Immature natural killer cell (primary cell): ENCODE data around the gene FNDC3B. TPM values are rescaled to one million over a fixed set of nuclear protein-coding genes. Genes with fewer than 3 reads are reported as not detected.

Experiments used
- DNase-seq, 3 donors: peaks; one replicate each; pipeline ENCODE4 v3.0.0; 2022; ENCODE audit warnings: mixed read lengths in 1 of 3
- H3K27ac Mint-ChIP-seq, 6 donors: one replicate each; pipeline ENCODE4 v1.8.0; 2020; ENCODE audit warnings: mixed read lengths in 6 of 6, mild to moderate bottlenecking in 5 of 6, inconsistent platforms in 4 of 6, moderate library complexity in 3 of 6
- H3K27me3 Mint-ChIP-seq, 3 donors: one replicate each; pipeline ENCODE4 v1.8.0; 2020 to 2021; ENCODE audit warnings: low read depth in 3 of 3, mild to moderate bottlenecking in 3 of 3, mixed read lengths in 3 of 3, moderate library complexity in 3 of 3, inconsistent platforms in 1 of 3
- H3K36me3 Mint-ChIP-seq, 3 donors: one replicate each; pipeline ENCODE4 v1.8.0; 2020; ENCODE audit warnings: mixed read lengths in 3 of 3, inconsistent platforms in 2 of 3, mild to moderate bottlenecking in 2 of 3
- H3K4me1 Mint-ChIP-seq, 2 donors: one replicate each; pipeline ENCODE4 v1.8.0; 2020; ENCODE audit warnings: inconsistent platforms in 2 of 2, mild to moderate bottlenecking in 2 of 2, mixed read lengths in 2 of 2, moderate library complexity in 1 of 2
- H3K4me3 Mint-ChIP-seq, 5 donors: one replicate each; pipeline ENCODE4 v1.8.0; 2020; ENCODE audit warnings: mild to moderate bottlenecking in 5 of 5, mixed read lengths in 5 of 5, inconsistent platforms in 3 of 5, moderate library complexity in 3 of 5
- H3K9me3 Mint-ChIP-seq, 6 donors: one replicate each; pipeline ENCODE4 v1.8.0; 2020; ENCODE audit warnings: mild to moderate bottlenecking in 6 of 6, mixed read lengths in 6 of 6, inconsistent platforms in 4 of 6, moderate library complexity in 3 of 6
- polyA plus RNA-seq, 3 donors: library from polyadenylated mRNA; unstranded; fragments of 300-500 nt; fragmentation: Illumina TruSeq; gene quantifications; one replicate each; pipeline ENCODE4 v1.2.3, GENCODE V29; 2021

The FNDC3B gene
- polyA plus RNA-seq, 3 donors from 2014 or later = 19.7 to 46.1 (median 24.4) TPM

DNA sequence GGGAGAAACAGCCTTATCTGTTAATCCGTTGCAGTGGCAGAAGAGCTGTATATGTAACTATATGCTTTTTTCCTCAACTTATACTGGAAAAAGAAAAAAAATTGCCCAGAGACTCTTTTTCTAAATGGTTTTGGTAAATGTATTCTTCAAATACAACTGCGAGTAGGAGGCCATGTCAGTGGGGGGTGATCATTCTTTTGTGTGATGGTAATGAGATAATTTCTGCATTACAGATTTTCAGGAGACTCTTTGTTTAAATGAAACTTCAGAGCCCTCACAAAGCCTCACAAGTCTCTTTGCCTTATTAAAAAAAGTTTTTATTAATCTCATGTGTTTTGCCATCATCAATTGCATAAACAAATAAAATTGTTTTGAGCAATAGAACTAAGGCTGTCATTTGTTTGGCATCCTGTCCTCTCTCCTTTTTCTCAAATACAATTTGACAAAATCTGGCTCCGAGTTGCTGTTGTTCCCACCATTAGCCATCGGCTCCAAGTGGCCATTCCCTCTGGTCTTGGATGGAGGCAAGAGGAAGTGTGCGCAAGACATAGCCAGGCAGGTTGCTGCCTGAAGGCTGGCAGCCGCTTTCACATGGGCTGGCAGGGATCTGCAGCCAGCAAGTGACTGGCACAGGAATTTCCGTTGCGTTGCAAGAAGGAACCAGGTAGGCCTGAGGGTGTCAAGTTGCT lies 116.7 kb downstream of the FNDC3B start:
- Mint-ChIP-seq H3K9me3 (no peaks in the 10 kb centered on the region), H3K27me3 (peaks cover 0 to 7% (median 2%) of the 10 kb centered on the region in 3 donors), H3K4me3 (peak overlapping the region in 2 of 5 donors; percentile 10 to 25), H3K36me3 (peaks cover 0 to 4% (median 3%) of the 10 kb centered on the region in 3 donors), H3K27ac (peak overlapping the region; percentile 48 to 97 (median 84)), H3K4me1 (peaks cover 86 to 95% of the 10 kb centered on the region in 2 donors)
- DNase-seq = no peak

DNA sequence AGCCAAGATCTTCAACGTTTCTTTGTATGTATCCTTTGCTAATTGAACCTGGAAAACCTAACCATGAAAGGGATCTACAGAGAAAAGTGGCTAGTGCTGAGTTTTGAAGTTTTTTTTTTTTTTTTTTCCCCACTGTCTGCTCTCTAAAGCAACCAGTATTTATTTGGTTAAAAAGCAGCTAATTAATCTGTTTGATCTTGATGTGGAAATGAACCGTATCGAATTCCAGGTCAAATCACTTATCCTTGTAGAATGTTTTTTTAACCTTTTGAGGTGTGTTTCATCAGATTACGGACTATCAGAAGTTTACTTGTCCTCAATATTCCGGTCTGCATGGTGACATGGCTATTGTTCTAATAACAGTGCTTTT lies 117.2 kb downstream of the FNDC3B start:
- no peaks in the 10 kb centered on the region for H3K9me3 Mint-ChIP-seq
- peaks cover 86 to 95% of the 10 kb centered on the region in 2 donors for H3K4me1 Mint-ChIP-seq
- H3K27ac Mint-ChIP-seq = peak overlapping the region; percentile 29 to 97 (median 74)
- H3K36me3 Mint-ChIP-seq = peaks cover 0 to 4% (median 3%) of the 10 kb centered on the region in 3 donors
- H3K27me3 Mint-ChIP-seq = peaks cover 0 to 7% (median 2%) of the 10 kb centered on the region in 3 donors
- H3K4me3 Mint-ChIP-seq = peak overlapping the region in 1 of 5 donors; percentile 10
- no peak for DNase-seq

DNA sequence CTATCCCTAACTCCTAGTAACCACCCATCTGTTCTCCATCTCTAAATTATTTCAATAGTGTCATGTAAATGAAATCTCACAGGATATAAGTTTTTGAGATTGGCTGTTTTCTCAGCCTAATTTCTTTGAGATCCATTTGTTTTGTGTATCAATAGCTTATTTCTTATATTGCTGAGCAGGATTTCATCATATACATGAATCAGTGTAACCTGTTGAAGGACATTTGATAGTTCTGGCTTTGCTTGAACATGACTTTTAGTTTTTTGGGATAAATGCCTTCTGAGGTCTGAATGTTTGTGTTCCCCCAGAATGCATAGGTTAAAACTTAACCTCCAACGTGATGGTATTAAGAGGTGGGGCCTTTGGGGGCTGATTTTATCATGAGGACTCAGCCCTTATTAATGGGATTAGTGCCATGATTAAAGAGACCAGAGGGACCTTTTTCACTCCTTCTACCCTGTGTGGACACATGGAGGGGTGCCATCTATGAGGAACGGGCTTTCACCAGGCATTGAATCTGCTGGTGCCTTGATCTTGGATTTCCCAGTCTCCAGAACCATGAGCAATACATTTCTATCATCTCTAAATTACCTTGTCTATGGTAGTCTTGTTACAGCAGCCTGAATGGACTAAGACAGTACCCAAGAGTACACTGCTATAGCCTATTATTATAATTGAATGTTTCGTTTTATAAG lies 118.3 kb downstream of the FNDC3B start:
- no peak for DNase-seq
- no peak overlapping the region for H3K4me3 Mint-ChIP-seq
- H3K9me3 Mint-ChIP-seq = no peaks in the 10 kb centered on the region
- peaks cover 85 to 95% of the 10 kb centered on the region in 2 donors for H3K4me1 Mint-ChIP-seq
- peaks cover 0 to 7% (median 2%) of the 10 kb centered on the region in 3 donors for H3K27me3 Mint-ChIP-seq
- peak overlapping the region in 3 of 6 donors; percentile 18 to 66 (median 48) for H3K27ac Mint-ChIP-seq
- peaks cover 0 to 4% (median 3%) of the 10 kb centered on the region in 3 donors for H3K36me3 Mint-ChIP-seq

DNA sequence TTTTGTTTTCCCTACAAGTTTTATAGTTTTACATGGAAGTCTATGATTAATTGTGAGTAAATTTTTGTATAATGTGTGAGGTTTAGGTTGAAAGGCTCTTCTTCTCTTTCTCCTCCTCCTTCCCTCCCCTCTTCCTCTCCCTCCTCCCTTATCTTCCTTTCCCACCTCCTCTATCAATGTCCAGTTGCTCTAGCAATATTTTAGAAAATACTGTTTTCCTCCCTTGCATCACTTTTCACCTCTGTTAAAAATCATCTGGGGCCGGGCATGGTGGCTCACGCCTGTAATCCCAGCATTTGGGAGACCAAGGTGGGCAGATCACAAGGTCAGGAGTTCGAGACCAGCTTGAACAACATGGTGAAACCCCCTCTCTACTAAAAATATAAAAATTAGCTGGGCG lies 119.4 kb downstream of the FNDC3B start:
- no peak overlapping the region for H3K4me3 Mint-ChIP-seq
- peaks cover 0 to 2% (median 0%) of the 10 kb centered on the region in 3 donors for H3K27me3 Mint-ChIP-seq
- no peak for DNase-seq
- peaks cover 0 to 4% (median 0%) of the 10 kb centered on the region in 3 donors for H3K36me3 Mint-ChIP-seq
- H3K9me3 Mint-ChIP-seq = no peaks in the 10 kb centered on the region
- H3K27ac Mint-ChIP-seq = peak overlapping the region in 5 of 6 donors; percentile 0 to 74 (median 44)
- H3K4me1 Mint-ChIP-seq = peaks cover 81 to 94% of the 10 kb centered on the region in 2 donors

DNA sequence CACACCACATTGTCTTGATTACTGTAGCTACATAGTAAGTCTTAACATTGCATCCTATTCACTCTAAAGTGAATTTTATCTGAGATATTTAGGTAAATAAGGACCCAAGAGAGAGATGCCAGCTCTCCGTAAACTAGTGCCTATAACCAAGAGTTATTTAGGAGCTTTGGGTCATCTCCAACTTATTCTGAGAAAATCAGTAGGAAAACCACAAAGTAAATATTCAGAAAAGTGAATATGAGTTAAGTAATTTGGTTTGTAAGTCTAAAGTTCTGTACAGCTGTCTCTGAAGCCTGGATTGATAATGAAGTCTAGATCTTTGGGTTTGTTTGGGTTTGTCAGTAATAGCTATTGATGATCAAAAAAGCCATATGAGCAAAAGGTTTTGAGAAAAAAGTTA lies 120.0 kb downstream of the FNDC3B start:
- Mint-ChIP-seq H3K4me1 (peaks cover 80 to 94% of the 10 kb centered on the region in 2 donors), H3K36me3 (peaks cover 0 to 4% (median 0%) of the 10 kb centered on the region in 3 donors), H3K4me3 (peak overlapping the region in 1 of 5 donors; percentile 8), H3K27me3 (peaks cover 0 to 2% (median 0%) of the 10 kb centered on the region in 3 donors), H3K9me3 (no peaks in the 10 kb centered on the region), H3K27ac (peak overlapping the region in 5 of 6 donors; percentile 15 to 73 (median 38))
- no peak for DNase-seq

DNA sequence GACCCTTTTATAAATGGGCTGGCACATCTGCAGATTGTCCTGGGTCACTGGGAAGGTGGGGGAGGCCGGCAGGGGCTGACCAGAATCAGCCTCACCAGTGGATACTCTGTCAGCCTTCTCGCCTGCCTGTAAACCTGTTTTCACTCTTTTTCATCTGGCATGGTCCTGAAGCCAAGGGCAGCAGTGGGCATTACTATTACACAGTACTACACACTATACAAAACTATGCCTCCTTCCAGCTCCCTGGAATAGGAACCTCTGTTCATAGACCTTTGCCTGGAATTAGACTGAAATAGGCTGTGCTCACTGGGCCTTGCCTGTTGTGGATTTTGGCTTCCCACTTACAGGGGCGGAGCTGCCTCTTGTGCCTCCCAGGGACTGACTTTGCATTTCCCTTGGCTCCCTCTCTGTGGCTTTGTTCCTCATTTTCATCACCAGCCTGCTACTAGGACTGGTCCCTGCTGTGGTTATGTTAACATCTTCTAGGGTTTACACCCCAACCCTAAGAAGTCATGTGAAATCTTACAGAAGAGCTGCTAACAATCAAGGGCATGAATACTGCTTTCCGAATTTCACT lies 120.7 kb downstream of the FNDC3B start:
- peaks cover 0 to 2% (median 0%) of the 10 kb centered on the region in 3 donors for H3K27me3 Mint-ChIP-seq
- peaks cover 80 to 94% of the 10 kb centered on the region in 2 donors for H3K4me1 Mint-ChIP-seq
- peak overlapping the region in 3 of 5 donors; percentile 15 to 55 (median 43) for H3K4me3 Mint-ChIP-seq
- H3K9me3 Mint-ChIP-seq = no peaks in the 10 kb centered on the region
- peak overlapping the region; percentile 15 to 90 (median 47) for H3K27ac Mint-ChIP-seq
- DNase-seq = no peak
- H3K36me3 Mint-ChIP-seq = peaks cover 0 to 4% (median 0%) of the 10 kb centered on the region in 3 donors

DNA sequence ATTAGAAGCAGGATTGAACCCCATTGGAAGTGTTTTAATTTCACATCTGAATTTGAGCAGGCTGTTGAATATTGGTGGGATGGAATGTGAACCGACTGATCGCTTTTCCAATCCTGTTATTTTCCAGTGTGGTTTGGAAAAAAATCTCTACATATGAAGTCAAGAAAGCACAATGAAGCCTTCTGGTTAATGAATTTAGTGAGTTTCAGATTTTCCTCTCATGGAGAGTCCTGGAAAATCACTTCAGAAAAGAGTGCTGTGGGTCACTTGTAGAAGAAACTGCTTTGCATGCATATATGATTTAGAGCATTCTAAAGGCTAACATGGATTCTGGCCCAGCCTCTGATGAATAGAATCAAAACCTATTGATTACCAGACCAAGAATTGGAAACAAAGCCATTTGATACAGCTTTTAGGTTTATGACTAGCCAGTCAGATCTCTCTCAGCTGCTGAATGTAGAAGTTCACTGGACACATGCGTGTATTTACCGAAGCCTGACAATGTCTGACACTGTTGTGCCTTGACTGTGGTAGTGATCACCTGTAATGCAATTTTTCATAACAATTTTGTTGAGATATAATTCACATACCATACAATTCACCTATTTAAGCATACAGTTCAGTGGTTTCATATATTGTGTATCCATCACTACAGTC lies 121.9 kb downstream of the FNDC3B start:
- no peaks in the 10 kb centered on the region for H3K9me3 Mint-ChIP-seq
- H3K4me3 Mint-ChIP-seq = peak overlapping the region in 1 of 5 donors; percentile 49
- peaks cover 73 to 89% of the 10 kb centered on the region in 2 donors for H3K4me1 Mint-ChIP-seq
- DNase-seq = no peak
- H3K36me3 Mint-ChIP-seq = peaks cover 0 to 4% (median 0%) of the 10 kb centered on the region in 3 donors
- peaks cover 0 to 2% (median 0%) of the 10 kb centered on the region in 3 donors for H3K27me3 Mint-ChIP-seq
- H3K27ac Mint-ChIP-seq = peak overlapping the region in 5 of 6 donors; percentile 8 to 76 (median 17)

DNA sequence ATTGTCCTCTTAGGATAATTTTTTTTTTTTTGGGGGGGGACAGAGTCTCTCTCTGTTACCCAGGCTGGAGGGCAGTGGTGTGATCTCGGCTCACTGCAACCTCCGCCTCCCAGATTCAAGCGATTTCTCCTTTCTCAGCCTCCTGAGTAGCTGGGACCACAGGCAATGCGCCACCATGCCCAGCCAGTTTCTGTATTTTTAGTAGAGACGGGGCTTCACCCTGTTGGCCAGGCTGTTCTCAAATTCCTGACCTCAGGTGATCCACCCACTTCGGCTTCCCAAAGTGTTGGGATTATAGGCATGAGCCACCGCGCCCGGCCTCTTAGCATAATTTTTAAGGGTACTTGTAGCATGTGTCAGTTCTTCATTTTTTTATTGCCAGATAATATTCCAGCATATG lies 122.6 kb downstream of the FNDC3B start:
- DNase-seq = no peak
- Mint-ChIP-seq H3K27me3 (peaks cover 0 to 2% (median 0%) of the 10 kb centered on the region in 3 donors), H3K27ac (peak overlapping the region in 2 of 6 donors; percentile 36 to 76), H3K4me3 (no peak overlapping the region), H3K4me1 (peaks cover 69 to 82% of the 10 kb centered on the region in 2 donors), H3K9me3 (no peaks in the 10 kb centered on the region), H3K36me3 (peaks cover 0 to 4% (median 0%) of the 10 kb centered on the region in 3 donors)

DNA sequence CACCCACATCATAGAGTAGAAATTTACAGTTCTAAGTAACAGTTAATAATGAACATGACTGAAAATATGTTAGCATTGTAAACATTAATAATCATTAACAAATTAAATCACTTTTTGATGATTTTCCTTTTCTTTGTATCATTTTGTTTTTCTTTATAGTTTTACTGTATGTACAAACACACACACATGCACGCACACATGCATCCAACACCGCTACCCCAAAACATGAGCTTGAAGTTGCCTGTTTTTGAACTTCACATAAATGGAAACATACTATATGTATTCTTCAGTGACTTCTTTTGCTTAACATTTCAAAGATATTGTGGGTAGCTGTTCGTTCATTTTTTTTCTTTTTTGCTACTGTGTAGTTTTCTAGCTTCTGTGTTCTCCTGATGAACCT lies 123.9 kb downstream of the FNDC3B start:
- H3K27me3 Mint-ChIP-seq = peaks cover 0 to 4% (median 0%) of the 10 kb centered on the region in 3 donors
- H3K9me3 Mint-ChIP-seq = no peaks in the 10 kb centered on the region
- peaks cover 0 to 2% (median 0%) of the 10 kb centered on the region in 3 donors for H3K36me3 Mint-ChIP-seq
- peak overlapping the region in 3 of 6 donors; percentile 6 to 55 (median 17) for H3K27ac Mint-ChIP-seq
- H3K4me1 Mint-ChIP-seq = peaks cover 74 to 80% of the 10 kb centered on the region in 2 donors
- no peak overlapping the region for H3K4me3 Mint-ChIP-seq
- no peak for DNase-seq

DNA sequence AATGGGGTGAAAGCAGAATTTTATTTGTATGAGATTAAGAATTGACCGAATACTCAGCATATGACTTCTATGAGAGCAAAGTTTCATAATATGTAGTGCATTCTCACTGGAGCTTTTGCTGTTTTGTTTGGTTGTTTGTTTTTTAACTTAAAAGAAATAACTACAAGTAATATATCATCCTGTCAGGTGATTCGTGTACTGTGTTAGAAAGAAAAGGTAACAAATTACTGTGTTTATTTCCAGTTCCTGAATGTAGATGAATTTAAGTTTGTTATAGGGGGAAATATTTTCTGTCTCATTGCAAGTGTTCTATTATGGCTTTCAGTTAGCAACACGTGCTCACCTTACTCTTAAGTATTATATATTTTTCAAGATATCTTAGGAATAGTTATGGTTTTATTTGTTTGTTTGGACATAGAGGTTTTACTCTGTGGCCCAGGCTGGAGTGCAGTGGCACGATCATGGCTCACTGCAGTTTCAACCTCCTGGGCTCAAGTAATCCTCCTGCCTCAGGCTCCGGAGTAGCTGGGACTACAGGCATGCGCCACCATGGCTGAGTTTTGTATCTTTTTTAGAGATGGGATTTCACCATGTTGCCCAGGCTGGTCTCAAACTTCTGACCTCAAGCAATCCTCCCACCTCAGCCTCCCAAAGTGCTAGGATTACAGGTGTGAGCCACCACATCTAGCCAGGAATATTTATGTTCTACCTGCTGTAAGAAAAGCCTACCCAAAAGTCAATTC lies 125.4 kb downstream of the FNDC3B start:
- peaks cover 0 to 3% (median 0%) of the 10 kb centered on the region in 3 donors for H3K36me3 Mint-ChIP-seq
- H3K9me3 Mint-ChIP-seq = no peaks in the 10 kb centered on the region
- peak overlapping the region in 3 of 6 donors; percentile 2 to 40 (median 37) for H3K27ac Mint-ChIP-seq
- H3K4me3 Mint-ChIP-seq = peak overlapping the region in 1 of 5 donors; percentile 15
- peaks cover 0 to 4% (median 0%) of the 10 kb centered on the region in 3 donors for H3K27me3 Mint-ChIP-seq
- peaks cover 71 to 81% of the 10 kb centered on the region in 2 donors for H3K4me1 Mint-ChIP-seq
- no peak for DNase-seq

DNA sequence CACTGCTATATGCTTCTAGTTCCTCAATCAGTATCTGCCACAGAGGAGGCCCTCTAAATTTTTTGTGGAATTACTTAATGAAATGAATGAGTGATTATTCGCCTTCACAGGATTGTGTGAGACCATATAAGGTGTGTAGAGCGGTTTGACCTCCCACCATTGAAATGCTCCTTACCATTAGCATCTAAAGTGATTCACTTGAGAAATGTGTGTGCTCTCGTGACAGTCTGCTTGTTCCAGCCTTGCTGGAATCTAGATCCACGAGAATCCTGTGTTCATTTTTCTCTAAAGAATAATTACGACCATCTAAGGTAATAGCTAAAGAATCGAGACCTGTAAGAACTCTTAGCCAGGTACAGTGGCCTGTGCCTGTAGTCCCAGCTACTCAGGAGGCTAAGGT lies 126.9 kb downstream of the FNDC3B start:
- Mint-ChIP-seq H3K4me1 (peaks cover 68 to 81% of the 10 kb centered on the region in 2 donors), H3K4me3 (no peak overlapping the region), H3K36me3 (peaks cover 0 to 3% (median 0%) of the 10 kb centered on the region in 3 donors), H3K27me3 (peaks cover 0 to 2% (median 0%) of the 10 kb centered on the region in 3 donors), H3K27ac (no peak overlapping the region), H3K9me3 (no peaks in the 10 kb centered on the region)
- DNase-seq = no peak

DNA sequence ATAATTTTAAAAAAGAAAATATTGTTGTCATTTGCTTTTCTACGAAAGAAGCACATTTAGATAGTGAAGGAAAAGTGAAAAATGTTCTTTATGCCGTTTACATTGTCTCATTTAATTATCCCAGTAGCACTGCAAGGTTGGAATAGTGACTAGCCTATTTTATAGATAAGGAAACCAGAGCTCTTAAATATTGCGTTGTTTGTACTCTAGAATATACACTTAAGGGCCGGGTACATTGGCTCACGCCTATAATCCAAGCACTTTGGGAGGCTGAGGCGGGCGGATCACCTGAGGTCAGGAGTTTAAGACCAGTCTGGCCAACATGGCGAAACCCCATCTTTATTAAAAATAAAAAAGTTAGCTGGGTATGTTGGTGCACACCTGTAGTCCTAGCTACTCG lies 127.5 kb downstream of the FNDC3B start:
- no peak overlapping the region for H3K4me3 Mint-ChIP-seq
- no peaks in the 10 kb centered on the region for H3K9me3 Mint-ChIP-seq
- no peak for DNase-seq
- H3K4me1 Mint-ChIP-seq = peaks cover 69 to 81% of the 10 kb centered on the region in 2 donors
- H3K36me3 Mint-ChIP-seq = peaks cover 0 to 3% (median 0%) of the 10 kb centered on the region in 3 donors
- H3K27me3 Mint-ChIP-seq = peaks cover 0 to 2% (median 0%) of the 10 kb centered on the region in 3 donors
- H3K27ac Mint-ChIP-seq = no peak overlapping the region
